ENCODE measurements around the gene UNC80.

The UNC80 gene

GRCh38 chr2:209806318-209806717, 34.7 kb downstream of the UNC80 start:
- DNase-seq (ENCODE audit: low spot score) = no peak

- DNase-seq (ENCODE audit: low spot score) = no peak
Observed at GRCh38 chr2:209808521-209808920, 36.9 kb downstream of the UNC80 start.

GRCh38 chr2:209809256-209809655, 37.6 kb downstream of the UNC80 start:
- no peak for DNase-seq (ENCODE audit: low spot score)

- DNase-seq (ENCODE audit: low spot score) = no peak
Observed at GRCh38 chr2:209817844-209818271, 46.2 kb downstream of the UNC80 start.

GRCh38 chr2:209818939-209819338, 47.3 kb downstream of the UNC80 start:
- no peak for DNase-seq (ENCODE audit: low spot score)

GRCh38 chr2:209821806-209822205, 50.2 kb downstream of the UNC80 start:
- DNase-seq (ENCODE audit: low spot score) = no peak

- no peak for DNase-seq (ENCODE audit: low spot score)
Observed at GRCh38 chr2:209823484-209823883, 51.9 kb downstream of the UNC80 start.

GRCh38 chr2:209824391-209824790, 52.8 kb downstream of the UNC80 start:
- DNase-seq (ENCODE audit: low spot score) = no peak

- DNase-seq (ENCODE audit: low spot score) = no peak
Observed at GRCh38 chr2:209830722-209831465, 59.3 kb downstream of the UNC80 start.

- DNase-seq (ENCODE audit: low spot score) = no peak
Observed at GRCh38 chr2:209834767-209835166, 63.1 kb downstream of the UNC80 start.

- DNase-seq (ENCODE audit: low spot score) = no peak
Observed at GRCh38 chr2:209840434-209840833, 68.8 kb downstream of the UNC80 start.

GRCh38 chr2:209845666-209846065, 74.0 kb downstream of the UNC80 start:
- DNase-seq (ENCODE audit: low spot score) = no peak

- no peak for DNase-seq (ENCODE audit: low spot score)
Observed at GRCh38 chr2:209864716-209865295, 93.2 kb downstream of the UNC80 start.

GRCh38 chr2:209868271-209868994, 96.8 kb downstream of the UNC80 start:
- no peak for DNase-seq (ENCODE audit: low spot score)

- no peak for DNase-seq (ENCODE audit: low spot score)
Observed at GRCh38 chr2:209870067-209870466, 98.4 kb downstream of the UNC80 start.

- DNase-seq (ENCODE audit: low spot score) = no peak
Observed at GRCh38 chr2:209872675-209873074, 101.0 kb downstream of the UNC80 start.

GRCh38 chr2:209875270-209875669, 103.6 kb downstream of the UNC80 start:
- DNase-seq (ENCODE audit: low spot score) = no peak

GRCh38 chr2:209876211-209876610, 104.6 kb downstream of the UNC80 start:
- DNase-seq (ENCODE audit: low spot score) = no peak

GRCh38 chr2:209878701-209879100, 107.1 kb downstream of the UNC80 start:
- DNase-seq (ENCODE audit: low spot score) = no peak

- DNase-seq (ENCODE audit: low spot score) = no peak
Observed at GRCh38 chr2:209900638-209901037, 129.0 kb downstream of the UNC80 start.

GRCh38 chr2:209901172-209901571, 129.5 kb downstream of the UNC80 start:
- DNase-seq (ENCODE audit: low spot score) = no peak

- DNase-seq (ENCODE audit: low spot score) = no peak
Observed at GRCh38 chr2:209905691-209906090, 134.1 kb downstream of the UNC80 start.

GRCh38 chr2:209907746-209908145, 136.1 kb downstream of the UNC80 start:
- no peak for DNase-seq (ENCODE audit: low spot score)
